ENCODE data around the gene SLC9A8. TPM values are rescaled to one million over a fixed set of nuclear protein-coding genes. Genes with fewer than 3 reads are reported as not detected.
A peak's percentile ranks its signal among the peaks of the same experiment; 100 is the strongest.

SLC9A8 gene
- total RNA-seq, 5 donors from 2014 or later (not counting 1 experiment from before 2014, with no cell fraction given): 22.2 to 34.2 (median 25.6) TPM

GRCh38 chr20:49838546-49838945, 25.9 kb downstream of the SLC9A8 start:
- Histone ChIP-seq H3K36me3 (ENCODE audit: control insufficient read depth in 2 of 2, extremely low read depth in 1 of 2, insufficient read depth in 1 of 2, low read length in 1 of 2) (peaks cover 3 to 29% of the 10 kb centered on the region in 2 donors), H3K27me3 (replicated peaks in 1 of 2; ENCODE audit: control insufficient read depth in 2 of 2, extremely low read depth in 1 of 2, insufficient read depth in 2 of 2, low read length in 1 of 2) (no peaks in the 10 kb centered on the region), H3K4me1 (ENCODE audit: control insufficient read depth in 1 of 2, extremely low read depth in 1 of 2, insufficient read depth in 2 of 2, low read length in 2 of 2) (no peaks in the 10 kb centered on the region), H3K4me3 (ENCODE audit: control insufficient read depth in 1 of 2, extremely low read depth in 1 of 2, low read length in 1 of 2) (no peak overlapping the region), H3K27ac (ENCODE audit: low read length) (no peak overlapping the region), H3K9me3 (no peaks in the 10 kb centered on the region)
- no peaks in the 10 kb centered on the region for H3K9me3 Mint-ChIP-seq
- H3K27me3 Mint-ChIP-seq: no peaks in the 10 kb centered on the region
- no peak for DNase-seq
- H3K4me1 Mint-ChIP-seq: peaks cover 4 to 7% (median 4%) of the 10 kb centered on the region in 3 donors
- peaks cover 38% of the 10 kb centered on the region for H3K36me3 Mint-ChIP-seq
- ChIA-PET CTCF (interaction anchor here (0.7 to 1.6 kb wide), 2 partner anchors 10 to 174 kb away, joined by 3 to 4 read pairs; no protein-coding TSS in a partner anchor), POLR2A (interaction anchor here in 1 of 2 donors (1.0 kb wide), 1 partner anchor 55 kb away, joined by 5 read pairs; no protein-coding TSS in a partner anchor)
- 76% methylated on average over 3 of the region's 8 CpGs for WGBS (ENCODE audit: insufficient coverage)
- ATAC-seq (replicated peaks in 1 of 4): no peak
- H3K4me3 Mint-ChIP-seq: no peak overlapping the region
- H3K27ac Mint-ChIP-seq: no peak overlapping the region

GRCh38 chr20:49843139-49843538, 30.5 kb downstream of the SLC9A8 start:
- Histone ChIP-seq H3K4me1 (ENCODE audit: control insufficient read depth in 1 of 2, extremely low read depth in 1 of 2, insufficient read depth in 2 of 2, low read length in 2 of 2) (no peaks in the 10 kb centered on the region), H3K27ac (ENCODE audit: low read length) (no peak overlapping the region), H3K9me3 (no peaks in the 10 kb centered on the region), H3K4me3 (ENCODE audit: control insufficient read depth in 1 of 2, extremely low read depth in 1 of 2, low read length in 1 of 2) (no peak overlapping the region), H3K27me3 (replicated peaks in 1 of 2; ENCODE audit: control insufficient read depth in 2 of 2, extremely low read depth in 1 of 2, insufficient read depth in 2 of 2, low read length in 1 of 2) (no peaks in the 10 kb centered on the region), H3K36me3 (ENCODE audit: control insufficient read depth in 2 of 2, extremely low read depth in 1 of 2, insufficient read depth in 1 of 2, low read length in 1 of 2) (peaks cover 9 to 29% of the 10 kb centered on the region in 2 donors)
- Mint-ChIP-seq H3K4me3 (no peak overlapping the region), H3K36me3 (peaks cover 34% of the 10 kb centered on the region), H3K4me1 (peaks cover 2 to 11% (median 6%) of the 10 kb centered on the region in 3 donors), H3K27me3 (no peaks in the 10 kb centered on the region), H3K27ac (no peak overlapping the region), H3K9me3 (no peaks in the 10 kb centered on the region)
- 100% methylated on average over 1 of the region's 3 CpGs for WGBS (ENCODE audit: insufficient coverage)
- DNase-seq (no peak), ATAC-seq (replicated peaks in 1 of 4) (no peak)
- CTCF ChIA-PET: interaction anchor here in 1 of 2 donors (1.0 kb wide), 1 partner anchor 14 kb away, joined by 3 read pairs; no protein-coding TSS in a partner anchor
- POLR2A ChIA-PET: interaction anchor here in 1 of 2 donors (0.5 kb wide), 1 partner anchor 23 kb away, joined by 3 read pairs; no protein-coding TSS in a partner anchor

GRCh38 chr20:49843770-49844380, 31.2 kb downstream of the SLC9A8 start:
- CTCF ChIA-PET: interaction anchor here in 1 of 2 donors (0.9 to 1.0 kb wide), 2 partner anchors 13 to 231 kb away, joined by 3 to 4 read pairs; no protein-coding TSS in a partner anchor
- no peak overlapping the region for H3K27ac ChIP-seq (ENCODE audit: low read length)
- Mint-ChIP-seq H3K9me3 (no peaks in the 10 kb centered on the region), H3K4me3 (no peak overlapping the region), H3K27me3 (no peaks in the 10 kb centered on the region), H3K27ac (peak overlapping the region in 1 of 2 donors; percentile 53), H3K36me3 (peaks cover 37% of the 10 kb centered on the region), H3K4me1 (peaks cover 3 to 12% (median 6%) of the 10 kb centered on the region in 3 donors)
- no CpG with 5 or more reads among the region's 4 CpGs for WGBS (ENCODE audit: insufficient coverage)
- POLR2A ChIA-PET: interaction anchor here (0.5 to 0.7 kb wide), 2 partner anchors 24 to 26 kb away, joined by 3 read pairs; no protein-coding TSS in a partner anchor
- no peaks in the 10 kb centered on the region for H3K4me1 ChIP-seq (ENCODE audit: control insufficient read depth in 1 of 2, extremely low read depth in 1 of 2, insufficient read depth in 2 of 2, low read length in 2 of 2)
- H3K36me3 ChIP-seq (ENCODE audit: control insufficient read depth in 2 of 2, extremely low read depth in 1 of 2, insufficient read depth in 1 of 2, low read length in 1 of 2): peaks cover 9 to 33% of the 10 kb centered on the region in 2 donors
- DNase-seq (no peak), ATAC-seq (replicated peaks in 1 of 4) (no peak)
- H3K4me3 ChIP-seq (ENCODE audit: control insufficient read depth in 1 of 2, extremely low read depth in 1 of 2, low read length in 1 of 2): no peak overlapping the region
- no peaks in the 10 kb centered on the region for H3K9me3 ChIP-seq
- no peaks in the 10 kb centered on the region for H3K27me3 ChIP-seq (replicated peaks in 1 of 2; ENCODE audit: control insufficient read depth in 2 of 2, extremely low read depth in 1 of 2, insufficient read depth in 2 of 2, low read length in 1 of 2)

- DNase-seq (no peak), ATAC-seq (replicated peaks in 1 of 4) (no peak)
- 100% methylated on average over 1 of the region's 1 CpG for WGBS (ENCODE audit: insufficient coverage)
- Histone ChIP-seq H3K9me3 (no peaks in the 10 kb centered on the region), H3K4me1 (ENCODE audit: control insufficient read depth in 1 of 2, extremely low read depth in 1 of 2, insufficient read depth in 2 of 2, low read length in 2 of 2) (peaks cover 0 to 2% of the 10 kb centered on the region in 2 experiments), H3K27me3 (replicated peaks in 1 of 2; ENCODE audit: control insufficient read depth in 2 of 2, extremely low read depth in 1 of 2, insufficient read depth in 2 of 2, low read length in 1 of 2) (no peaks in the 10 kb centered on the region), H3K36me3 (ENCODE audit: control insufficient read depth in 2 of 2, extremely low read depth in 1 of 2, insufficient read depth in 1 of 2, low read length in 1 of 2) (peaks cover 9 to 38% of the 10 kb centered on the region in 2 donors), H3K4me3 (ENCODE audit: control insufficient read depth in 1 of 2, extremely low read depth in 1 of 2, low read length in 1 of 2) (no peak overlapping the region), H3K27ac (ENCODE audit: low read length) (no peak overlapping the region)
- ChIA-PET CTCF (interaction anchor here in 1 of 2 donors (0.6 to 2.0 kb wide), 3 partner anchors 225 to 846 kb away, joined by 4 to 11 read pairs (median 6); no protein-coding TSS in a partner anchor), POLR2A (no interaction called here)
- Mint-ChIP-seq H3K27me3 (no peaks in the 10 kb centered on the region), H3K9me3 (no peaks in the 10 kb centered on the region), H3K36me3 (peaks cover 35% of the 10 kb centered on the region), H3K27ac (peak overlapping the region in 1 of 2 donors; percentile 39), H3K4me1 (peaks cover 8 to 18% (median 8%) of the 10 kb centered on the region in 3 donors), H3K4me3 (no peak overlapping the region)
These were observed 32.4 kb downstream of the SLC9A8 start for GRCh38 chr20:49845060-49845459.

- Histone ChIP-seq H3K9me3 (no peaks in the 10 kb centered on the region), H3K4me1 (ENCODE audit: control insufficient read depth in 1 of 2, extremely low read depth in 1 of 2, insufficient read depth in 2 of 2, low read length in 2 of 2) (peaks cover 5% of the 10 kb centered on the region in 2 experiments), H3K4me3 (ENCODE audit: control insufficient read depth in 1 of 2, extremely low read depth in 1 of 2, low read length in 1 of 2) (no peak overlapping the region), H3K27ac (ENCODE audit: low read length) (no peak overlapping the region), H3K27me3 (replicated peaks in 1 of 2; ENCODE audit: control insufficient read depth in 2 of 2, extremely low read depth in 1 of 2, insufficient read depth in 2 of 2, low read length in 1 of 2) (no peaks in the 10 kb centered on the region), H3K36me3 (ENCODE audit: control insufficient read depth in 2 of 2, extremely low read depth in 1 of 2, insufficient read depth in 1 of 2, low read length in 1 of 2) (peaks cover 6 to 40% of the 10 kb centered on the region in 2 donors)
- Mint-ChIP-seq H3K27me3 (no peaks in the 10 kb centered on the region), H3K4me1 (peaks cover 17 to 28% (median 18%) of the 10 kb centered on the region in 3 donors), H3K27ac (no peak overlapping the region), H3K4me3 (no peak overlapping the region), H3K36me3 (peaks cover 36% of the 10 kb centered on the region), H3K9me3 (no peaks in the 10 kb centered on the region)
- CTCF ChIA-PET: interaction anchor here (0.6 to 2.0 kb wide), 16 partner anchors 8 to 305 kb away, joined by 3 to 11 read pairs (median 3); partner anchors contain the start of gene SPATA2 (in 1 of the 2)
- POLR2A ChIA-PET: interaction anchor here in 1 of 2 donors (0.6 kb wide), 1 partner anchor 353 kb away, joined by 3 read pairs; no protein-coding TSS in a partner anchor
- ATAC-seq (replicated peaks in 1 of 4): peak; percentile 55 to 78 (median 72)
- WGBS (ENCODE audit: insufficient coverage): no CpG with 5 or more reads among the region's 6 CpGs
- DNase-seq: peak in 30 of 35 experiments; percentile 12 to 78 (median 34)
These were observed 33.7 kb downstream of the SLC9A8 start for GRCh38 chr20:49846206-49846807.

Data from T-cell (primary cell).